Lower leg skin (tissue), 4 donors: ENCODE measurements around the gene FAM184A. TPM values are rescaled to one million over a fixed set of nuclear protein-coding genes. Genes with fewer than 3 reads are reported as not detected.

Experiments used
- DNase-seq, 2 donors: peaks; one replicate each; pipeline ENCODE4 v3.0.0-alpha.2; 2019; ENCODE audit warnings: low spot score in 2 of 2
- H3K4me3 ChIP-seq: fragments of 200-600 bp; sonication (generic); 2 replicates; pipeline ENCODE4 v1.5.1; 2017; ENCODE audit warnings: mild to moderate bottlenecking, low read depth; ENCODE audit not compliant: poor library complexity, severe bottlenecking
- POLR2A ChIP-seq, 2 donors: fragments of 450-650 bp; IDR thresholded peaks; one replicate each; pipeline ENCODE4 v1.6.1; 2016 to 2017; ENCODE audit warnings: antibody characterized with exemption in 2 of 2, mild to moderate bottlenecking in 1 of 2, moderate library complexity in 1 of 2
- WGBS, 2 donors: methylation state at CpG; one replicate each; pipeline ENCODE4 v1.1.5; 2018; 5-methylcytosine and 5-hydroxymethylcytosine counted together
- intact Hi-C: fragments of 100-400 bp; cut with DNase I; formaldehyde crosslinking; loops from one replicate; pipeline ENCODE4 v1.15.0; 2023; ENCODE audit warnings: low total_unique reads
- total RNA-seq, 4 donors: library from RNA; depleted of rRNA; stranded (reverse); fragments of >200 nt; gene quantifications; one replicate each; pipeline ENCODE4 v1.1.0, GENCODE V29; 2016
- TF ChIP-seq, protein P1 (sequence below), 3 donors: fragments of 450-650 bp; IDR thresholded peaks; one replicate each; pipeline ENCODE4 v1.5.1; 2016; ENCODE audit warnings: antibody characterized with exemption in 3 of 3, mild to moderate bottlenecking in 3 of 3, moderate library complexity in 2 of 3

The FAM184A gene
- total RNA-seq, 4 donors from 2014 or later, result 0.57 to 3.4 (median 1.4) TPM

DNA sequence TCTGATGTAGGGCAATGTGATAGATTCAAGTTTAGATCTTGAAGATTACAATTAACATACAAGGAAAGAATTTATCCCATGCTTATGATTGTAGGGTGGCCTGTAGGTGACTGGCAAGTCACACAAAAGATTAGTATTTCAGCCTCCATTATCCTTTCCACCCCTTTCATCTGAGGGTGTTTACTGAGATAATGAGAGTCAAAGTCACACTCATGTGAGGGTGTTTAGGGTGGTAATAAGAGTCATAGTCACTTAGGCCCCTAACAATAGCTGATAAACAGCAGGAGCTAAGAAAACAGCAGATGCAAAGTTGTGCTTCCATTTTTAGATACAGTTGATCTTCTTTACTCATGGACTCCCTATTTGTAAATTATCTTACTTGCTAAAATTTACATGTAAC lies 11.4 kb downstream of the FAM184A start:
- DNase-seq, result no peak
- TF ChIP-seq, protein P1, sequence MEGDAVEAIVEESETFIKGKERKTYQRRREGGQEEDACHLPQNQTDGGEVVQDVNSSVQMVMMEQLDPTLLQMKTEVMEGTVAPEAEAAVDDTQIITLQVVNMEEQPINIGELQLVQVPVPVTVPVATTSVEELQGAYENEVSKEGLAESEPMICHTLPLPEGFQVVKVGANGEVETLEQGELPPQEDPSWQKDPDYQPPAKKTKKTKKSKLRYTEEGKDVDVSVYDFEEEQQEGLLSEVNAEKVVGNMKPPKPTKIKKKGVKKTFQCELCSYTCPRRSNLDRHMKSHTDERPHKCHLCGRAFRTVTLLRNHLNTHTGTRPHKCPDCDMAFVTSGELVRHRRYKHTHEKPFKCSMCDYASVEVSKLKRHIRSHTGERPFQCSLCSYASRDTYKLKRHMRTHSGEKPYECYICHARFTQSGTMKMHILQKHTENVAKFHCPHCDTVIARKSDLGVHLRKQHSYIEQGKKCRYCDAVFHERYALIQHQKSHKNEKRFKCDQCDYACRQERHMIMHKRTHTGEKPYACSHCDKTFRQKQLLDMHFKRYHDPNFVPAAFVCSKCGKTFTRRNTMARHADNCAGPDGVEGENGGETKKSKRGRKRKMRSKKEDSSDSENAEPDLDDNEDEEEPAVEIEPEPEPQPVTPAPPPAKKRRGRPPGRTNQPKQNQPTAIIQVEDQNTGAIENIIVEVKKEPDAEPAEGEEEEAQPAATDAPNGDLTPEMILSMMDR (IDR thresholded peaks at IDR 0.05), result no peak
- intact Hi-C loops, result no loop called here

DNA sequence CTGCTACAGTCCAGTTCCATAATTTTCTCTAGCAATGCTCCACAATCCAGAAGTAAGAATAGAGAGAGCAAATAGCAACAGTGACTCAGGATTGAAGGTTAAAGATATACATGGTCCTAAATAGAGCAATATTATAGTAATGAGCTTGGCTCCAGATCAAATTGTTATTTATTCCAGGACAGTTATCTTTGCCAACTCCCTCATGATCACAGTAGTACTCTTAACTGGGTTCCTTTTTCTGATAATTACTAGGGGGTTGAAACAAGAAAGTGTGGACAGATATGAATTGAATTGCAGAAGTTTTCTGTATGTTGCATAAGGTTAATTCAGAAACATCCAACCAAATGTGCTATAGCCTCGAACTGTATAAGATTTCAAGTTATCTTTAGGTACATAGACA lies 11.9 kb downstream of the FAM184A start:
- WGBS, 2 donors, result 78 to 86% methylated on average over 1 of the region's 1 CpG
- TF ChIP-seq POLR2A (IDR thresholded peaks at IDR 0.05), result no peak
- TF ChIP-seq, protein P1 (IDR thresholded peaks at IDR 0.05), result no peak
- no peak overlapping the region for H3K4me3 ChIP-seq
- no peak for DNase-seq
- intact Hi-C loops, result no loop called here

More for the DNA sequence above, 11.4 kb downstream of the FAM184A start:
- no peak overlapping the region for H3K4me3 ChIP-seq

DNA sequence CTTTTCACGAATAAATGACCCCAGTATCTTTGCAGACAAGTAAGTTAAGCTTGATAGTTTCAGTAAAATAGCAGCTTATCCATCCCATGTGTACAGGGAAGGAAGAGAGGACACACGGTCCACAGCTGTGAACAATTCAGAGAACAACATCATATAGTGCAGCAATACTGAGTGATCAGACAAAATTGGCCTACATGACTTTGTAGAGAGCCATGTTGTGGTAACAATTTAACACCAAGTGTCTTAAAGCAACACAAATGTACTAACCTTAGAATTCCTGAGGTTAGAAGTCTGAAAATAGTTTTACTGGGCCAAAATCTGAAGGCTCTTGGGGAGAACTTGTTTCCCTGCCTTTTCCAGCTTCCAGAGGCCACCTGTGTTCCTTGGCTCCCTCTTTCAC lies 12.5 kb downstream of the FAM184A start:
- 56 to 65% methylated on average over 2 of the region's 2 CpGs for WGBS, 2 donors
- intact Hi-C loops, result no loop called here
- no peak for DNase-seq
- TF ChIP-seq, protein P1 (IDR thresholded peaks at IDR 0.05), result no peak
- no peak for TF ChIP-seq POLR2A (IDR thresholded peaks at IDR 0.05)
- no peak overlapping the region for H3K4me3 ChIP-seq

DNA sequence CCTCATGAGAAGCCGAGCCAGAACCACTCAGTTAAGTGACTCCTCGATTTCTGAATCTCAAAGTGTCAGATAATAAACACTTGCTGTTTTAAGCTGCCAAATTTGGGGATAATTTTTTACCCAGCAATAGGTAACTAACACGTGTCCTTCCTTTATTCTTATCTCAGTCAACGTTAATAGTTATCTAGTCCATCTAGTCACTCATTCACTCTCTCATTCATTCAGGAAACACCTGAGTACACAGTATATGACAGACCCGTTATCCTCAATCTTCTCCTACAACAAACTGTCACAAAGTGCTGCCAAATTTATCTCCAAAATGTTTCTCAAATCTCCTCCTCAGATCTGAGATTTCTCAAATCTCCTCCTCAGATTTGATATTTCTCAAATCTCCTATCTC lies 13.1 kb downstream of the FAM184A start:
- no peak for DNase-seq
- H3K4me3 ChIP-seq, result no peak overlapping the region
- WGBS, 2 donors, result 83 to 88% methylated on average over 5 of the region's 5 CpGs
- intact Hi-C loops, result no loop called here
- TF ChIP-seq, protein P1 (IDR thresholded peaks at IDR 0.05), result no peak
- TF ChIP-seq POLR2A (IDR thresholded peaks at IDR 0.05), result no peak

DNA sequence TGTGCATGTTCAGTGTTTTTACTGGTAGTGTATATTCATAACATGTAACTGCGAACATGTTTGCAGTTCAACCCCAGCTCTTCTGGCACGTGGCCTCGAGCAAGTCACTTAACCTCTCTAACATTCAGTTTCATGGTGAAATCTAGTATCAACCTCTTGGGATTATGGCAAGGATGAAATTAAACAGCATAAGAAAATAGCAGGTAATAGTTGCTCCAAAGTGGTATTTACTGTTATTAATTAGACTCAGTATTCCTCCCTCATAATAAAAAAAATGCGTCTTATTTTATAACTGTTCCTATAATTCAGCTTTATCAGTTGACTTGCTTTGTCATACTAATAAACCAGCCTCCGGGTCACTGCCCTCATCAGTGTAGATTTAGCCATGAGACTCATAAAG lies 15.0 kb downstream of the FAM184A start:
- intact Hi-C loops, result no loop called here
- no peak for DNase-seq
- 80 to 84% methylated on average over 5 of the region's 5 CpGs for WGBS, 2 donors
- no peak overlapping the region for H3K4me3 ChIP-seq
- no peak for TF ChIP-seq POLR2A (IDR thresholded peaks at IDR 0.05)
- TF ChIP-seq, protein P1 (IDR thresholded peaks at IDR 0.05), result no peak

DNA sequence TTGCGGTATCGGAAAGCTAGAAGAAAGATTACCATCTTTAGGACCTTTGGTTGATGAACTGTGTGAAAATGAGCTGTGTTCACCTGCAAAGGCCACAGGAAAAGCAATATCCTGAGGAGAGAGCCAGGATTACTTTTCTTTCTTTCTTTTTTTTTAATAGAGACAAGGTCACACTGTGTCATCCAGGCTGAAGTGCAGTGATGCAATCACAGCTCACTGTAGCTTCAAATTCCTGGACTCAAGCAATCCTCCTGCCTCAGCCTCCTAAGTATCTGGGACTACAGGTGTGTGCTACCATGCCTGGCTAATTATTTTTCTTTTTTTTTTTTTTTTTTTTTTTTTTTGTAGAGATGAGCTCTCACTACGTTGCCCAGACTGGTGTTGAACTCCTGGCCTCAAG lies 17.2 kb downstream of the FAM184A start:
- no peak overlapping the region for H3K4me3 ChIP-seq
- intact Hi-C loops, result no loop called here
- TF ChIP-seq, protein P1 (IDR thresholded peaks at IDR 0.05), result no peak
- no peak for TF ChIP-seq POLR2A (IDR thresholded peaks at IDR 0.05)
- 87 to 92% methylated on average over 3 of the region's 3 CpGs for WGBS, 2 donors
- no peak for DNase-seq
